Nucleus accumbens (tissue), 56 donors: Measurements from ENCODE around the gene OR6B1.
"Not testable (repeated sequence)": the region's sequence is repeated elsewhere in the genome, so short reads cannot be mapped to it uniquely, and the experiment has no call there.

Experiments
- DNase-seq, 56 donors: peaks; one replicate each; lab custom pipeline; 2025; lab: John Stamatoyannopoulos, UW

Gene OR6B1

DNA sequence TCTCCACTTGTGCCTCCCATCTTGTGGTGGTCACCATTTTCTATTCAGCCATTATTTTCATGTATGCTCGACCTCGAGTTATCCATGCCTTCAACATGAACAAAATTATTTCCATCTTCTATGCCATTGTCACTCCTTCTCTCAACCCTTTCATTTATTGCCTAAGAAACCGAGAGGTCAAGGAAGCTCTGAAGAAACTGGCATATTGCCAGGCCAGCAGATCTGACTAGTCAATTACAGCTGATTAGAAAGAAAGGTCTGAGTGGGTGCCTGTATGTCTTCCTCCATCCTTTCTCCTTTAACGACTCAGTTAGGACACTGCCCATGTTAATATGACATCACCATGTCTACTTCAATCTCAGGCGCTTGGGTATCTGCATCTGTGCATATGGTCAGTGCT lies 4.6 kb downstream of the OR6B1 start:
- no peak for DNase-seq

GRCh38 chr7:144006029-144006691 lies 6.0 kb downstream of the OR6B1 start:
- DNase-seq: no peak

GRCh38 chr7:144006692-144007042 lies 6.5 kb downstream of the OR6B1 start:
- DNase-seq: no peak

GRCh38 chr7:144009361-144009760 lies 9.2 kb downstream of the OR6B1 start:
- no peak for DNase-seq

- DNase-seq: not testable (repeated sequence)
Measured at GRCh38 chr7:144010061-144010460, 9.9 kb downstream of the OR6B1 start.

GRCh38 chr7:144010821-144011220 lies 10.7 kb downstream of the OR6B1 start:
- DNase-seq: not testable (repeated sequence)

DNA sequence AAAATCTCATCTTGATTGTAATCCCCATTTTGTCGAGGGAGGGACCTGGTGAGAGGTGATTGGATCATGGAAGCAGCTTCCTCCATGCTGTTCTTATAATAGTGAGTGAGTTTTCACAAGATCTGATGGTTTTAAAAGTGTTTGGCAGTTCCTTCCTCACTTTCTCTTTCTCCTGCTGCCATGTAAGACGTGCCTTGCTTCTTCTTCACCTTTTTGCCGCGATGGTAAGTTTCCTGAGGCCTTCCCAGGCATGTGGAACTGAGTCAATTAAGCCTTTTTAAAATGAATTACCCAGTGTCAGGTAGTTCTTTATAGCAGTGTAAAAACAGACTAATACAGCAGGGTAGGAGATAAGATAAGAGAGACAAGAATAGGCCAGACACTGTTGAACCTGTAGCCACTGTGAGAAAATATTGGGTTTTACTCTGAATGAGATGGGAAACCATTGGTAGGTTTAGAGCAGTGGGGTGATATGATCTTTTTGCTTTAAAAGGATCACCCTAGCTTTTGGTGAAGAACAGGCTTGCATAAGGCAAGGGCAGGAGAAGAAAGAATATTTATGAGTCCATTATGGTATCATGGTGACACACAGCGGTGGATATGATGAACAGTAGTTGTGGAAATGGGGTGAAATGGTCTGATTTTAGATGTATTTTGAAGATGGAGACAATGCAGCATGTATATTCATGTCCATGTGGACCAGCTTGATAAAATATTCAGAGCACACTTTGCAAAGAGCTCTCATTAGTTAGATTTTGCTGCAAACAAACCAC lies 11.5 kb downstream of the OR6B1 start:
- no peak for DNase-seq

DNA sequence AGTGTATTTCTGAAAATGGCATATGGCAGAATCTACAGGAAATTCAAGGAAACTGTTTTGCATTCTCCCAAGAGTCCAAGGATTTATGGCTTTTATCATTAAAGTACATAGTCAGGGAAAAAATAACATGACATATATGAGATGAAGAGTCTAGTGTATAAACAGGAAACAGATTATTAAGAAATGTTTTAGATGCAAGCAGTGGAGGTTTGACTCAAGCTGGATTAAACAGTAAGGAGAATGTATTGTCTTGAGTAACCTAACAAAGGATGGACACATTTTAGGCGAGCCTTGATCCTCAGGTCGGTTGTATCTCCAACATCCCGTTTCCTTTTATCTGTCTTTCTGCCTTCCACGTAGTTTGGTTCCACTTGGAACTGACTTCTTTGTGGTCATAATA lies 17.9 kb downstream of the OR6B1 start:
- no peak for DNase-seq

GRCh38 chr7:144019457-144019856 lies 19.3 kb downstream of the OR6B1 start:
- DNase-seq: no peak

- DNase-seq: no peak
Measured at GRCh38 chr7:144020340-144020739, 20.2 kb downstream of the OR6B1 start.

DNA sequence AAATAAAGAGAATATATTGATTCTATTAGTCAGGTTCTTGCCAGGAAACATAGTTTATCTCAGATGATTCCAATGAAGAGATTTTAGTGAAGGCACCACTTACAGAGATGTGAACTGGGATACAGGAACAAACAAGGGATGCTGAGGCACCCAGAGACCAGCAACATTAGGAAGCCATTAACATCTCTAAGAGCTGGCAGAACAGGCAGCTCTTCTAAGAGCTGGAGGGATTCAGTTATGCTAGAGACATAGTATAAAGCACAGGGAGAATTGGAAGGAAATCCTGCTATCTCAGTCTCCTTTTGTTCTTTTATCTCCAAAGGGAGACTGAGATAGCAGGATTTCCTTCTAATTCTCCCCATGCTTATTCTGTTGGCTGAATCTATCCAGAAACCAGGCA lies 22.0 kb downstream of the OR6B1 start:
- DNase-seq: no peak

DNA sequence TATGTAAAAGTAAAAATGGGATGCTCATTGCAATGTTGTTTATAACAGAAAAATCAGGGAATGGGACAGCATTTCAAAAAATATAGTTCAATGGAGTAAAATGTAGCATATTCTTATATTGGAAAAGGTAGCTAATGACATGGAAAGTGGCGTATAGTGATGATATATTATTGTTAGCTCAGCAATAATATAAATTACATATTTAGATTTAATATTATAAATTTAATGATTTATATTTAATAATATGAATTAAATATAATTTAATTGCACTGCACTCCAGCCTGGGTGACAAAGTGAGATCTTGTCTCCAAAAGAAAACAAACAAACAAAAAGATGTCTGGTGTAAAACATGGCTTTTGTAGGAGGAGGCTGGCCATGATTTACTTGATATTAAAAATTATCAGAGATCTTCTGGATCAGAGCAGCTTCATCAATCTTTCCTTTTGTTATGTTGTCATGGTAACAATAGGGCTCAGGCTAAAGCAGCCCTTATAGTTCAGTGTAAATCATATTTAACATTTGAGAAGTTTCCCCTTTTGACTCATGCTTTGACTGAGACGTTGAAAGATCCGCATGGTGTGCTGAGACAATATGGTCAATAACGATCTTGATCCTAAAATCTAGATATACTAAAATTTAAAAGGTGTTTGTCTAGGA lies 23.2 kb downstream of the OR6B1 start:
- no peak for DNase-seq

GRCh38 chr7:144024213-144024612 lies 24.1 kb downstream of the OR6B1 start:
- no peak for DNase-seq

GRCh38 chr7:144026203-144026883 lies 26.2 kb downstream of the OR6B1 start:
- DNase-seq: no peak

- no peak for DNase-seq
Measured at GRCh38 chr7:144027070-144027469, 26.9 kb downstream of the OR6B1 start.

- DNase-seq: no peak
Measured at GRCh38 chr7:144027974-144028373, 27.9 kb downstream of the OR6B1 start.

GRCh38 chr7:144028547-144028946 lies 28.4 kb downstream of the OR6B1 start:
- DNase-seq: no peak

DNA sequence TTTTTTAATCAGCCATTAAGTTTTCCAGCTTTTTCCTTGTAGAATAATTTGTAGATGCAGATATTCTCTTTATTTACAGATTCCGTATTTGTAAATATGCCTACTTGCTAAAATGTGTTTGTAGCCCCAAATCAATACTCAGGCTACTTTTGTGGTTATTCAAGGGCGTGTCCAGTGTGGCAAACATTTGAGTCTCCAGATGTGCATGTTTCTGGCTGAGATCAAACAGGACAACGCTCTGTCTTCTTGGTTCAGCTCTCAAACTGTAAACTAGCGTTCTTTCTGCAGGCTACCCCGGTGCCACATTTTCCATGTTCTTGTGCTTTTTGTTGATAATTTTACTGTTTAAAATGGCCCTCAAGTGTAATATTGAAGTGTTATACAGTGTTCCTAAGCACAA lies 32.4 kb downstream of the OR6B1 start:
- no peak for DNase-seq

- no peak for DNase-seq
Measured at GRCh38 chr7:144032985-144033709, 33.0 kb downstream of the OR6B1 start.

DNA sequence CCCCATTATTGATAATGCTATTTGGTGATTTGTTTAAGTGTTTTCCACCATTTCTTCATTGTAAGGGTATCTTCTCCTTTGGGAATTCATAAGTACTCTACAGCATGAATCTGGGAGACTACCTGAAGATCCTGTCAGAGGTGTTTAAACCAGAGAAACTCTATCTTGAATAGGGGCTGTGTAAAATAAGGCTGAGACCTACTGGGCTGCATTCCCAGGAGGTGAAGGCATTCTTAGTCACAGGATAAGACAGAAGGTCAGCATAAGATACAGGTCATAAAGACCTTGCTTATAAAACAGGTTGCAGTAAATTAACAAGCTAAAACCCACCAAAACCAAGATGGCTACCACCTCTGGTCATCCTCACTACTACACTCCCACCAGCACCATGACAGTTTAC lies 35.3 kb downstream of the OR6B1 start:
- no peak for DNase-seq
